ENCODE data around the gene MEX3D.

The MEX3D gene

GRCh38 chr19:1514986-1515721 lies 53.0 kb downstream of the MEX3D start:
- DNase-seq, result no peak

- no peak for DNase-seq
These were observed 53.8 kb downstream of the MEX3D start for GRCh38 chr19:1514295-1514661.

DNA sequence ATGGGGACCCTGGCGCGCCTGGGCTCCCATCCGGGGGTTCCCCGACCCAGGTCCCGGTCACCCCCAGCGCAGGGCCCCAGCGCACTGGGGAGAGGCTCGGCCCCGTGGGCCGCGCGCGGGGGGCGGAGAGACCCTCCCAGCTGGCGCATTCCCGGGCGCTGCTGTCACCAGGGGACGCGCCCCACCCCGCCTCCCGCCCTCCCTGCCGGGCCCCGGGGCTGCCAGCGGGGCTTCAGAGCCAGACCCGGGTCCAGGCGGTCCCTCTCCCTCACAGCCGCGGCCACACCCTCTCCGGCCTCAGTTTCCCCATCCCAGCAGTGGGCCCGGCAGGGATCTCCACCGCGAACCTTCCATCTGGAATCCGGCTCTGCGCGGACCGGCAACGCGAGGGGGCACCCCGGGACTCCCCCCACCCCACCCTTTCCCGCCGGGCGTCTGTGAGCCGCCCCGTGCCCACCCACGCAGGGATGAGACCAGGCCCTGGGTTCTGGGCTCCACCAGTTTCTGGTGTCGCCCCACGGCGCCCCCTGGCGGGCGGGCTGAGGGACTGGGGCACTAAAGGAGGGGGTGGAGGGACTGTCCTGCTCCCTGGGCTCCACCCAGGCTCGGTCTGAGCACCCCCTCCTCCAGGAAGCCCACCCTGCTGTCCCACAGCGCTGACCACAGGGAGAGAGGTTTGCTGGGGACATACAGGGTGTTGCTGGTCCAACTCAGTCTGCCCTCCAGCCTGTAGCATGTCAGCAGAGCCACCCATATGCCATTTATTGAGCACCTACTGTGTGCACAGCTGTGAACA lies 54.4 kb downstream of the MEX3D start:
- DNase-seq, result no peak

DNA sequence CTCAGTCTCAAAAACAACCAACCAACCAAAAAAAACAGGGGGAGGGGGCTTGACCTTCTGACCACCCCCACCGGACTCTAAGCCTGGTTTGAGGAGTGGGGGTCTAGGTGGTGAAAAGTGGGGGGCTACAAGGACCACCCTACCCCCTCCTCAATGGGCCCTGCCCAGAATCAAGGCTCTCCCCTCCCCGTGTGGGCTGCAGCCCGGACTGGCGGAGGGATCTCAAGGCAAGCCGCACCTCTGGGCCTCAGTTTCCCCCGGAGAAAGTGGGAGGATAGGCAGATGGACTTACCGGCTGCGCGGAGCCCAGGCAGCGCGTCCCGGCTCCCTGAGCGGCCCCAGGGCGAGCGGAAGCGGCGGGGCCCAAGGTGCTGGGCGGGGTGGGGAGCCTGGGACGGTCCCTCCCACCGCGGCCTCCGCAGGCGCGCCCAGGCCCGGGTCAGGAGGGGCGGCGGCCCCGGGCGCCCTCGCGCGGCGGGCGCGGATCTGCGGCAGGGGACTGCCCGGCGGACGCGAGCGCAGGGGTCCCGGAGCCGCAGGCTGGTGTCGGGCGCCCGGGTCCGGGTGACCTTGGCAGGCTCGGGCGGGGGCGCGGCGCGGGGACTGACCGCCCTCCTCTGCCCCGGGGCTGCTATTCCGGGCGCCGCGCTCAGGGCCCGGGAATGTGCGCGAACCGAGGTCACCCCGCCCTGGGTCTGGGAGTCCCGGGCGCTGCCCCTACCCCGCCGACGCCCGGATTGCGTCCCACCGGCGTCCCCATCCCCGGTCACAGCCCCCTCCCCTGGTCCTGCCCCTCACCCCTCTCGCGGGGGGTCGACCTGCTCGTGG lies 55.2 kb downstream of the MEX3D start, which contains the start of gene ADAMTSL5:
Gene ADAMTSL5, minus strand, starts transcription at position 349 of the 828 bp plus-strand sequence. CDS start 2,076 bp downstream, outside the sequence.
- DNase-seq, result no peak

GRCh38 chr19:1511318-1512317 lies 56.5 kb downstream of the MEX3D start:
- no peak for DNase-seq

GRCh38 chr19:1510807-1511206 lies 57.3 kb downstream of the MEX3D start:
- DNase-seq, result no peak

- no peak for DNase-seq
These were observed 57.7 kb downstream of the MEX3D start for GRCh38 chr19:1510442-1510806.

- DNase-seq, result no peak
These were observed 58.3 kb downstream of the MEX3D start for GRCh38 chr19:1509602-1510441.

- no peak for DNase-seq
These were observed 59.6 kb downstream of the MEX3D start for GRCh38 chr19:1508507-1508856.

DNA sequence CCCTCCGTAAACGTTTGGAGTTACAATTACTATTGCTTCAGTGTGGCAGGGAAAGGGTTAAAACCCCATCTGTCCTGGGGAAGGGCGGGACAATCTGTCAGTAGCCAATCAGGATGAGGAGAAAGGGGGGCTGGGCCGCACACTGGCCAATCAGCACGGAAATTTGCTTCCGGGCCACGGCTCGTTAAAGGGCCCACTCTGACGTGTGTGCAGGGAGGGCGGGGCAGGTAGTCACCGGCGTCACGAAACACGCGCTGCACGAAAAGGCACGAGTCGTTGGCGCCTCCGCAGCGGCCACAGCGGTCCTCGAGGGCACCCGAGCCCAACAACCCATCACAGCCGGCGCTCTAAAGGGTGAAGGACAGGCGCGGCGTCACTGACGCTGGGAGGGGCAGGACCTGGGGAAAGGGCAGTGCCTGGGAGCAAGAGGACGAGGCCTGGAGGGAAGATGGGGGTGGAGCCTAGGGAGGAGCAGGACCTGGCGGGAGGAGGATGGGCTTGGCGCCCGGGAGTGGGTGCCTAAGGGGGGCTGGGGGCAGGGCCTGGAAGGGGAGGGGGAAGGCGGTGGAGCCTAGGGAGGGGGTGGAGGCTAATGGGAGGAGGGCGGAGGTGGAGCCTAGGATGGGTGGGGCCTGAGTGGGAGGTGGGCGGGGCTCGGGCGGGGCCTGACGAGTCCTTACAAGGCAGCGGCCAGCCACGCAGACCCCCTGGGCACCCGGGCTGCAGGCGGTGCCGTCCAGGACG lies 60.2 kb downstream of the MEX3D start:
- DNase-seq, result peak; percentile 90

GRCh38 chr19:1507192-1507660 lies 60.9 kb downstream of the MEX3D start:
- DNase-seq, result no peak

- no peak for DNase-seq
These were observed 61.9 kb downstream of the MEX3D start for GRCh38 chr19:1505991-1506881.

DNA sequence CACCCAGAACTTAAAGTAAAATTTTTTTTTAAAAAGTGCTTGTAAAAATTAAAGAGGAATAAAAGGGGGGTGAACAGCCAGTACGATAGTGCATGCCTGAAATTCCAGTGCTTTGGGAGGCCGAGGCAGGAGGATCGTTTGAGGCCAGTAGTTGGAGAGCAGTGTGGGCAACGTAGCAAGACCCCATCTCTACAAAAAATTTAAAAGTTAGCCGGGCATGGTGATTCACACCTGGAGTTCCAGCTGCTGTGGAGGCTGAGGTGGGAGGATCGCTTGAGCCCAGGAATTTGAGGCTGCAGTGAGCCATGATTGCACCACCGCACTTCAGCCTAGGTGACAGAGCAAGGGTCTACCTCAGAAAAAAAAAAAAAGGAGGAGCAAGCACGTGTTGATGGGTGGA lies 63.1 kb downstream of the MEX3D start:
- DNase-seq, result no peak

Measured in NCI-H1105 (cell line).